Measurements from ENCODE around the gene TEAD2. TPM values are rescaled to one million over a fixed set of nuclear protein-coding genes. Genes with fewer than 3 reads are reported as not detected.

The TEAD2 gene
- 30.3 and 37.1 TPM in 2 replicates for total RNA-seq (2014; rRNA removed; shearing (Covaris generic))

DNA sequence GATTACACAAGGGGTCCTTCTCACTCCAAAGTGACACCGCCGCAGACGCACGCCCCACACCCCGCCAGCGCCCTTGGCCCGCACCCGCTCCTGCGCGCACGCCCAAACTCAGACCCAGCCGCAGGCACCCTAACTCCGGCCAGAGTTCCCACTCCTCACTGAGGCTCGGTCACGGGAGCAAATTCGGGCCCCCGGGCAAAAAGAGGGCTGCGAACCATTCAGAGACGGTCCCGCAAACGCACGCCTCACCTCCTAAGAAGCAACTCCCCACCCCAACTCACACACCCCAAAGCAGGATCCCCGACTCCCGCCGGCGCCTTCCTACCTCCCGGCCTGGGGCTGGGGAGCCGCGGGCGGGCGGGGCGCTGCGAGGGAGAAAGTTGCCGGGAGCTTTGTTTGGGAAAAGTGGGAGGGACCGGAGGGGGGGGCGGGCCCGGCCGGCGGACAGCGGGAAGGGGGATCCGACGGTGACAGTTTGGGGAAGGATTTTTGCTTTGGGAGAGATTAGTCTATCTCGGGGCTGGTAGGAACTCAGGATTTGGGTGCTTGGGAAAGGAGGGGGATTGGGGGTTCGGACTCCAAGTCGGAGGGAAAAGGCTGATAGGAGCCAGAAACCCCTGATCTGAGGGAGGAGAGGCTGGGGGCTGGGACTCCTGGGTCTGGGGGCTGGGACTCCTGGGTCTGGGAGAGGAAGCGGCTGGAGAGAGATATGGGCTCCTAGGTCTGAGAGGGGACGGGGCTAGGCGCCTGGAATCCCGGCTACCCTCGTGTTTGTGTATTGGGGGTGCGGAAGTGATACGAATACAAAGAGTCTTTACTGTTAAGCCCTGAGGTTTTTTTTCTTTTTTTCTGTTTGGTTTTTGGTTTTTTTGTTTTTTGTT, at the start of gene TEAD2:
Gene TEAD2, minus strand, starts transcription at position 369 of the 881 bp plus-strand sequence. CDS start 2,341 bp downstream, outside the sequence.
- no peak for DNase-seq (ENCODE audit: low spot score)

- DNase-seq (ENCODE audit: low spot score) = no peak
Measured at GRCh38 chr19:49411681-49412326, 49.6 kb upstream of the TEAD2 start.

DNA sequence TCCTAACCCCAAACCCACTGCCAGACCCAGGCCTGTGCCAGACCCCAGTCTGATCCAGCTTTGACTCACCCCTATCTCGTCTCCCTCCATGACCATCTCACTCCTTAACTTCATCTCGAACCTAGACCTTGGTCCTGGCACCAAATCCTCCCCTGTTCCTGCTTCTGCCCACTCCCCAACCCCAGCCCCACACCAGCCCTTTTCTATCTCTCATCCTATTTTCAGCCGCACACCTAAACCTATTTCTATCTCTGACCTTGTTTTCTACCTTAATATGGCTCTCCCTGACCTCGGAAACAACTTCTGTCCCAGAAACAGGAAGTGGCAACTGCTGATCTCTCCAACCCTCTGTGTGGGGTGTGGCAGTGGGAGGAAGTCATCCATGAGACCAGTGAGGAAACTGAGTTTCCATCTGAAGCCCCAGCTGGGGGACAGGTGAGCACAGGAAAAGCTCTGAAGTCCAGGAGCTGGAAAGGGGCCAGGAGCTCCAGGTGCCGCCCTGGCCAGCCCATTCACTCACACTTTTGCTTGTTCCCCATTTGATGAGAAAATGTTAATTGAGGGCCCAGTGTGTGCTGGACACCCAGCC, 47.3 kb upstream of the TEAD2 start:
- no peak for DNase-seq (ENCODE audit: low spot score)

DNA sequence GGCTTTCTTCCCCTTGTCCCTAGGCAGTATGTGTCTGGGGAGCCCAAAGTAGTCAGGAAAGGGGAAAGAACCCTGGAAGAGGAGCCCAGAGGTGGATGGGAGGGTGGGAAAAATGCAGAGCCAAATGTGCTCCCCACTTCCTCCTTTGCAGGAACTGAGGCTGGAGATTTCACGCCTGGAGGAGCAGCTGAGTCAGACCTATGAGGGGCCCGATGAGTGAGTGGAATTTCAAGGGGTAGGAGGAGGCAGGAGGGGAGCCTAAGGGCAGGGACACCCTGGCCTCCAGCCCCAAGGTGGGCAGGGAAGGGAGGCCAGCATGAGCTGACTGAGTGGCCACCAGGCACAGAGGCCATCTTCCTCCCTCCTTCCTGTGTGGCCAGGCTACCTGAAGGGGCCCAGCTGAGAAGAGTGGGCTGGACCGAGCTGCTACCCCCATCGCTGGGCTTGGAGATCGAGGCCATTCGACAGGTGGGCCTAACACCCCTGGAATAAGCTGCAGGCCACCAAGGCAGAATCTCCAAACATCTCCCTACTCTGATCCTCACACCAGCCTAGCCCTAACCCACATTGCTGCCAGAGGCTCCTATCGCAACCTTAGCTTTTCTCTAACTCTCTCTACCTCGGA, 46.7 kb upstream of the TEAD2 start:
- no peak for DNase-seq (ENCODE audit: low spot score)

DNA sequence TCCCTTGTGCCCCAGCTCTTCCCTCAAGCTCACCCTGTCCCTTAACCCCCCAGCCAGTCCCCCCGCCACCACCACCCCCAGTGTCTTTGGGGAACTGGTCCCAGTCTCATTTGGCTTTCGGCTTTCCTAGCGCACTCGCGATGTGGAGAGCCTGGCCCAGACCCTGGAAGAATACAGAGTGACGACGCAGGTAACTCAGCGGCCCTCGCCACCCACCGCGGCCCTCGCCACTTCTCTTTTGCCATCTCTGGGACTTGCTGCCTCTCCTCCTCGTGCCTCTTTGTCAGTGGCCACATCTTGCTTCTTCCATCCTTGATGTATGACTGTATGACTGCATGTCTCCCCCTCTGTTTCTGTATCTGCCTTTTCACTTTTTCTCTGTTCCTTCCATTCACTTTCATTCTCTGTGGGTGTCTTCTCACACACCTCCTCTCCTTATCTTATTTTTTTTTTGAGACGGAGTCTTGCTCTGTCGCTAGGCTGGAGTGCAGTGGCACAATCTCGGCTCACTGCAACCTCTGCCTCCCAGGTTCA, 45.3 kb upstream of the TEAD2 start:
- no peak for DNase-seq (ENCODE audit: low spot score)

GRCh38 chr19:49407079-49407478, 44.9 kb upstream of the TEAD2 start:
- DNase-seq (ENCODE audit: low spot score) = no peak

DNA sequence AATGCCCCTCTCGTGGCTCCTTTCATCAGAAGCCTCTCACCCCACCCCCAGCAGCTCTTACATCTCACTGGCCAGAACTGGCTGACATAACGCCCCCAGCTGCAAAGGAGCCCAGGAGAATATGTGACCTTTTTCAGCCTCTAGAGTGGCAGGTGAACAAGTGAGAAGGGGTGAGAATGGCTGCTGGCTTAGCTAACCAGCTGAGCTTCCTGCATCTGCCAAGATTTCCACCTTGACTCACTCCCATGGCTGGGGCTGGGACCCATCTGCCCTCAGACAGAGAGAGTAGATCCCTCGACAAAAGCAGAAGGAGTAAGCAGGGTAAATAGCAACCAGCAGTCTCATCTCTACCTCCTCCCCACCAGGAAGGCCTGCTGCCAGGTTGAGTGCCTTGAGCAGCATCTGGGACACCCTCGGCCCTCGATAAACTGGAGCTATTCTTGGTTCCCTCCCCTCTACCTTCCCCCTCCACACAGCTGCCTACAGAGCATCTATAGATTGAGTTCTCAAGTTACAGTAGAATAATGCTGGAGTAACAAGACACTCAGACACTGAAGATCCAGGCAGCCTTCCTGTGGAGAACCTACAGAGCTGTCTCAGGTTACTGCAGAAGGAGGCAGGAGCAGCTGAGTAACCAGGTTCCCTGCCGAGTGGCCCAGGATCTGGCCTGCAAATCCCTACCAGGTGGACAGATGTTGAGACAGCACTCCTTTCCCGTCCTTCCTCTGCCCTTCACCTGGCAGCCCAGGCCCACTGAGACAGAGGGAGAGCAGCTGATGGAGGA, 41.4 kb upstream of the TEAD2 start:
- DNase-seq (ENCODE audit: low spot score) = no peak

- DNase-seq (ENCODE audit: low spot score) = no peak
Measured at GRCh38 chr19:49400029-49400428, 37.8 kb upstream of the TEAD2 start.

DNA sequence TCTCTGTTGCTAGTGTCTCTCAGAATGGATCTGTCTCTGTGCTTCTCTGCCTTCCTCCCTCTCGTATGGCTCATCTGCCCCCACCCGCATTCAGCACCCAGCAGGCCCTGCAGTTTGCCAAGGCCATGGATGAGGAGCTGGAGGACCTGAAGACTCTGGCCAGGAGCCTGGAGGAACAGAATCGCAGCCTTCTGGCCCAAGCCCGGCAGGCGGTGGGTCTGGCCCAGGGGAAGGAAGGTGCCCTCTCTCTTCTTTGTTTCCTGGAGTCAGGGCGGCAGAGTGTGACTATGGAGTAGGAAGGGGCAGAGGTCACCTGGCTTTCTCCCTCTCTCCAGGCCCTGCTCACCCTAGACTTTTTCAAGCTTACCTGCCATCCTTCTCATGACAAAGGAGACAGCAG, 36.7 kb upstream of the TEAD2 start:
- DNase-seq (ENCODE audit: low spot score) = no peak

DNA sequence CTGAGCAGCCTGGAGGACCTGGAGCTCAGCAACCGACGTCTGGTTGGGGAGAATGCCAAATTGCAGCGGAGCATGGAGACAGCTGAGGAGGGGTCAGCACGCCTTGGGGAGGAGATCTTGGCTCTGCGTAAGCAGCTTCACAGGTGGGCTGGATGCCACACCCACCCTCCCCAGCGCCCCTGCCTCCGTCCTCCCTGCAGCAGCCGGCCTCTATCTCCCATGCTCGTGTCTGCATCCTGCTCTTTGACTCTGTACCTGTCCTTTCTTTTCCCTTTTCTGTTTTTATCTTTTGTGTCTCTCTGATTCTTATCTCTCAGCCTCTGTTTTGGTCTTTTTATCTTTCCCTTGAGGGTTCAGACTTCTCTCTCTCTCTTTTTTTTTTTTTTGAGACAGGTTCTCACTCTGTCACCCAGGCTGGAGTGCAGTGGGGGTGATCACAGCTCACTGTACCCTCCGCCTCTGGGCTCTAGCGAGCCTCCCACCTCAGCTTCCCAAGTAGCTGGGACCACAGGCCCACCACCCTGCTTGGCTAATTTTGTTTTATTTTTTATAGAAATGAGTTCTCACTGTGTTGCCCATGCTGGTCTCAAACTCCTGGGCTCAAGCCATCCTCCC, 35.9 kb upstream of the TEAD2 start:
- DNase-seq (ENCODE audit: low spot score) = no peak

GRCh38 chr19:49396738-49397505, 34.7 kb upstream of the TEAD2 start:
- no peak for DNase-seq (ENCODE audit: low spot score)

DNA sequence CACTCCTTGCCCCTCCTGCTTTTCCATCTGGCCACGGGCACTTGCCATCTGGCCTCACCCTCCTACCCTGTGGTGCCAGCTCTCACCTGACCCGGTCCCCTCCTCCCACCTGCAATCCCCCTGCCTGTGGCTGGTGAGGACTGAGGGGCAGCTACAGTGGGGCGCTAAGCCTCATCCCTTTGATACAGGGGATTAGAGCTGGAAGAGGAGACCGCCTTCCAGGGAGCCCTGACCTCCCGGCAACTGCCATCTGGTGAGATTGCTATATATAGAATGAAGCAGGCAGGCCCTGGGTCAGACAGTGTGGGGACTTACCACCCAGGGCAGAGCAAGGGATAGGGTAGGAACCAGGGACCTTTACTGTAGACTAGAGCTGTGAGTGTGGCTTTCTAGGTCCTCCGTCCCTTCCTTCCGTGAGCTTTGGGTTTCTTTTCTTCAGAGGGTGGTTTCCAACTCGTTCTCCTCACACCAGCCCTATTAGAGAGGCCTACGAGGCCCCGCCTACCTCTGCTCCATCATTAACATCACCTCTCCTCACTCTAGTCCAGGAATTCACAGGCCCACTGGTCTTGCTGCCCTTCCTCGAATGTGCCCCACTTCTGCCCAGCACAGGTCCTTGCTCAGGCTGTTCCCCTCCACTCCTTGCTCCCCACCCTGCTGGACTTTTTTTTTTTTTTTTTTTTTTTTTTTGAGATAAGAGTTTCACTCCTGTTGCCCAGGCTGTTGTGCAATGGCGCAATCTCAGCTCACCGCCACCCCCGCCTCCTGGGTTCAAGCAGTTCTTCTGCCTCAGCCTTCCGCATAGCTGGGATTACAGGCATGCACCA, 33.6 kb upstream of the TEAD2 start:
- DNase-seq (ENCODE audit: low spot score) = no peak

DNA sequence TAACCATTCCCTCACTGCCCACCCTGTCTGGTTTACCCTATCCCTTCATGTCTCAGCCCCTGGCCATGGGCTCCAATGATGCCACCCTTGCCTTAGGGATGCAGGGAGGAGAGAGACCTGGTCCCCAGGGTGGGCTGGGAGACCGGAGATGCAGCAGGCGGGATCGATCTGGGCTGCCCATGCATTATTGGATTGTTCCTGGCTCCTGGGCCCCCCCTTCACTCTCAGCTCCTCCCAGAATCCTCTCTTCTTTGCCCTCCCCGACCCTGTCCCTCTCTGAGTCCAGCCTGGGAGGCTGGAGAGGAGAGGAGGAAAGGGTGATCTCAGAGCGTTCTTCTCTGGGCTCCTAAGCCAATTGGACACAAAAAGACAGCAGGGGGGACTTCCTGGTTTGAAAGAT, 31.7 kb upstream of the TEAD2 start:
- no peak for DNase-seq (ENCODE audit: low spot score)

DNA sequence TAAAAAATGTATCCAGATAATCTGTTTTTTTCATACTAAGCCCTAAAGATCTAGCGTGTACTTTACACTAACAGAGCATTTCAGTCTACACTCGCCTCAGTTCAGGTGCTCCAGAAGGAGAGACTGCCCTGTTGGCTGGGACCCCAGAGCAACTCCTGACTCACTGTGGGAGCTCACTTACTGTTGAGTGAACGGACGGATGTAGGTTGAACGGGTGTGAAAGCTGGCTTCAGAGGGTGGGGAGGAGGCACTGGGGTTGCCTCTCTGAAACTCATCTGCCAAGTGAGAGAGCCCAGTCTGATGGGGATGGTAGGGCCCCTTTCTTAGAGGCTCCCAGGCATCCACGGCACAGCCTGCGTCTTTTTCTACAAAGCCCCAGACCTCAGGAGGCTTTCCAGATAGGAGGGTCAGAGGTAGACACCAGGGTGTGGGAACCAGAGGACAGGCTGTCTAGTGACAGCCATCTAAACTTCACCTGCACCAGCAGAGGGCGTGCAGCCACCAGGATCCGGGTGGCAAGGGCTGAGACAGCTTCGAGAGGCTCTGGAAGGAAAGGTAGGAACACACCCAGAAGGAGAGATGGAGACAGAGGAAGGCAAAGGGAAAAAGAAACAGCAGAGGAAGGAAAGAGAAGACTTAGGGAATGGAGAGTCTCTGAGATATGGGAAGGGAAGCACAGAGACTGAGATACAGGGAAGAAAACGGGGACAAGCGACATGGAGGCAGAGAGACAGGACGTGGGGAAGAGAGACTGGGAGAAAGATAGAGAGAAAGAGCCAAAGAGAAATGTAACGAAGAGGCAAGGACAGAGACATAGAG, 29.6 kb upstream of the TEAD2 start:
- DNase-seq (ENCODE audit: low spot score) = peak; percentile 78

- no peak for DNase-seq (ENCODE audit: low spot score)
Measured at GRCh38 chr19:49390929-49391359, 28.7 kb upstream of the TEAD2 start.

GRCh38 chr19:49390131-49390928, 28.1 kb upstream of the TEAD2 start:
- DNase-seq (ENCODE audit: low spot score) = no peak

DNA sequence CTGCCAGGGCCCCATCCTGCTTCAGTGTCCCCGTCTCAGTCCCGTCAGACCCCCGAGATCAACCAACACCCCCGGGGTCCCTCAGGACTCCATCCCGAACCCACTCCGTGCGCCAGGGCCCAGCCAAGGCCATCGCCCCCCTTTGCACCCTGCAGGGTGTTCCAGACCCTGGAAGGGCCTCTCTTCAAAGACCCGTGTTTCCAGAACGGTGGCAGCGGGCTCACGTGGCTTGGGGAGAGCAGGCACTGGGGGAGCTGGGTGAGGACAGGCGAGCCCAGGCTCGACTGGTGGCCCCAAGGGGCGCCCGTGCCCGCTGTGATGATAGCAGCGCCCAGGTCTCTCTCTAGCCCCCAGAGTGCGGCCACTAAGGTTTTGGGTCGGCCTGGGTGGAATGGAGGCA, 27.2 kb upstream of the TEAD2 start:
- DNase-seq (ENCODE audit: low spot score) = no peak
